OCI-LY1 (cell line): ENCODE measurements around the gene ZNF554.

ENCODE experiments used
- H2AFZ ChIP-seq: fragments of 200-600 bp; sonication (generic), shearing (Covaris generic); 2 replicates; pipeline ENCODE4 v1.6.0; 2014; ENCODE audit warnings: antibody characterized with exemption, mild to moderate bottlenecking, low read length
- H3F3A ChIP-seq: fragments of 200-600 bp; sonication (generic), shearing (Covaris generic); 2 replicates; pipeline ENCODE4 v1.6.0; 2014; ENCODE audit warnings: mild to moderate bottlenecking, antibody characterized with exemption, low read length, moderate library complexity; ENCODE audit not compliant: insufficient read depth
- H3K27ac ChIP-seq: fragments of 200-600 bp; sonication (generic); 2 replicates; pipeline ENCODE4 v1.5.1; 2014; ENCODE audit warnings: low read length, mixed run types, mild to moderate bottlenecking, low read depth; ENCODE audit not compliant: poor library complexity, severe bottlenecking
- H3K27me3 ChIP-seq: fragments of 200-600 bp; sonication (generic); 2 replicates; pipeline ENCODE4 v1.6.0; 2014; ENCODE audit warnings: antibody characterized with exemption, mild to moderate bottlenecking, low read length, moderate library complexity; ENCODE audit not compliant: insufficient read depth
- H3K36me3 ChIP-seq: fragments of 200-600 bp; sonication (generic); 2 replicates; pipeline ENCODE4 v1.6.1; 2014; ENCODE audit warnings: mild to moderate bottlenecking, antibody characterized with exemption, low read length, moderate library complexity, mixed read lengths; ENCODE audit not compliant: insufficient read depth
- H3K4me1 ChIP-seq: fragments of 200-600 bp; sonication (generic); 2 replicates; pipeline ENCODE4 v1.5.1; 2014; ENCODE audit warnings: mild to moderate bottlenecking, low read length, moderate library complexity; ENCODE audit not compliant: insufficient read depth, severe bottlenecking
- H3K4me2 ChIP-seq: fragments of 200-600 bp; sonication (generic), shearing (Covaris generic); 2 replicates; pipeline ENCODE4 v1.6.1; 2014; ENCODE audit warnings: low read length
- H3K4me3 ChIP-seq: fragments of 200-600 bp; sonication (generic); 2 replicates; pipeline ENCODE4 v1.5.1; 2014; ENCODE audit warnings: low read length, low read depth, mild to moderate bottlenecking, mixed read lengths; ENCODE audit not compliant: poor library complexity, severe bottlenecking
- H3K79me2 ChIP-seq: fragments of 200-600 bp; shearing (Covaris generic); 2 replicates; pipeline ENCODE4 v1.6.1; 2016; ENCODE audit warnings: mixed run types, low read length, mixed read lengths; ENCODE audit not compliant: insufficient read depth
- H3K9ac ChIP-seq: fragments of 200-600 bp; sonication (generic), shearing (Covaris generic); 2 replicates; pipeline ENCODE4 v1.6.1; 2014; ENCODE audit warnings: mild to moderate bottlenecking, low read length, mixed read lengths
- H3K9me2 ChIP-seq: fragments of 200-600 bp; sonication (generic), shearing (Covaris generic); 2 replicates; pipeline ENCODE4 v1.6.1; 2014; ENCODE audit warnings: low read depth, mild to moderate bottlenecking, low read length, mixed read lengths
- H3K9me3 ChIP-seq: fragments of 200-600 bp; shearing (Covaris generic); 2 replicates; pipeline ENCODE4 v1.6.1; 2014; ENCODE audit warnings: low read length, mixed read lengths
- H4K20me1 ChIP-seq: fragments of 200-600 bp; sonication (generic), shearing (Covaris generic); 2 replicates; pipeline ENCODE4 v1.6.0; 2016; ENCODE audit warnings: mild to moderate bottlenecking, low read length; ENCODE audit not compliant: insufficient read depth
- CTCF ChIP-seq: fragments of 200-600 bp; sonication (generic), shearing (Covaris generic); IDR thresholded peaks from 2 replicates; pipeline ENCODE4 v1.5.1; 2017; ENCODE audit warnings: mild to moderate bottlenecking, antibody characterized with exemption, low read length, moderate library complexity, mixed read lengths
- EZH2 ChIP-seq: fragments of 200-600 bp; sonication (generic), shearing (Covaris generic); IDR thresholded peaks from 2 replicates; pipeline ENCODE4 v1.8.0; 2017; ENCODE audit warnings: borderline replicate concordance, mixed run types, mild to moderate bottlenecking, antibody characterized with exemption, low read length, moderate library complexity, mixed read lengths

Gene ZNF554

GRCh38 chr19:2806736-2807378 lies 12.8 kb upstream of the ZNF554 start:
- Histone ChIP-seq H4K20me1 (no peaks in the 10 kb centered on the region), H3K9ac (no peak overlapping the region), H3K4me3 (no peak overlapping the region), H3K27ac (no peak overlapping the region), H3K9me2 (no peaks in the 10 kb centered on the region), H3F3A (no peaks in the 10 kb centered on the region), H2AFZ (no peak overlapping the region), H3K4me2 (no peak overlapping the region), H3K27me3 (no peaks in the 10 kb centered on the region), H3K79me2 (no peaks in the 10 kb centered on the region), H3K4me1 (no peaks in the 10 kb centered on the region), H3K36me3 (peaks cover 92% of the 10 kb centered on the region), H3K9me3 (no peaks in the 10 kb centered on the region)
- TF ChIP-seq EZH2 (no peak), CTCF (no peak)

DNA sequence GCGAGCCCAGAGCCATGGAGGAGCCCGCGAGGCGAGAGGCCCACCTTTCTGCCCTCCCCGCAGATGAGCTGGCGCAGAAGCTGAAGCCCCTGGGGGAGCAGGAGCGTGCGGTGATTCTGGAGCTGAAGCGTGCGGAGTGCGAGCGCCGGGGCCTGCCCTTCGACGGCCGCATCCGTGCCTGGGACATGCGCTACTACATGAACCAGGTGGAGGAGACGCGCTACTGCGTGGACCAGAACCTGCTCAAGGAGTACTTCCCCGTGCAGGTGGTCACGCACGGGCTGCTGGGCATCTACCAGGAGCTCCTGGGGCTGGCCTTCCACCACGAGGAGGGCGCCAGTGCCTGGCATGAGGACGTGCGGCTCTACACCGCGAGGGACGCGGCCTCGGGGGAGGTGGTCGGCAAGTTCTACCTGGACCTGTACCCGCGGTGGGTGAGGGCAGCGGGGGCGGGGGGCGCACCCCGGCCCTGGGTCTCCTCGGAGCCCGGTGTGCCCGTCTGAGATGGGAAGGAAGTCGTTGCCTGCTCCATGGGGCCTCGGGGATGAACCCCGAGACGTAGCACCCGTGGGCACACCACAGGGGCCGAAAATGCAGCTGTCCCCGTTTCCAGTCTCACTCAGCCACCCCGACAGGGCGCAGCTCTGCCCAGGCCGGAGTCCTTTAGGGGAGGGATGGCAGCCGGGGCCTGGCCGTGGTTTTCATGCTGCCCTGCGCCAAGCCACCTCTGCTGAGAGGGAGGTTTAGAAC lies 12.1 kb upstream of the ZNF554 start:
- Histone ChIP-seq H4K20me1 (no peaks in the 10 kb centered on the region), H3K27ac (no peak overlapping the region), H3K36me3 (peaks cover 95% of the 10 kb centered on the region), H3K79me2 (no peaks in the 10 kb centered on the region), H3K9me3 (no peaks in the 10 kb centered on the region), H3K9ac (no peak overlapping the region), H3K4me3 (no peak overlapping the region), H3K4me1 (no peaks in the 10 kb centered on the region), H3F3A (no peaks in the 10 kb centered on the region), H3K9me2 (no peaks in the 10 kb centered on the region), H2AFZ (no peak overlapping the region), H3K4me2 (no peak overlapping the region), H3K27me3 (no peaks in the 10 kb centered on the region)
- TF ChIP-seq CTCF = no peak
- no peak for TF ChIP-seq EZH2

DNA sequence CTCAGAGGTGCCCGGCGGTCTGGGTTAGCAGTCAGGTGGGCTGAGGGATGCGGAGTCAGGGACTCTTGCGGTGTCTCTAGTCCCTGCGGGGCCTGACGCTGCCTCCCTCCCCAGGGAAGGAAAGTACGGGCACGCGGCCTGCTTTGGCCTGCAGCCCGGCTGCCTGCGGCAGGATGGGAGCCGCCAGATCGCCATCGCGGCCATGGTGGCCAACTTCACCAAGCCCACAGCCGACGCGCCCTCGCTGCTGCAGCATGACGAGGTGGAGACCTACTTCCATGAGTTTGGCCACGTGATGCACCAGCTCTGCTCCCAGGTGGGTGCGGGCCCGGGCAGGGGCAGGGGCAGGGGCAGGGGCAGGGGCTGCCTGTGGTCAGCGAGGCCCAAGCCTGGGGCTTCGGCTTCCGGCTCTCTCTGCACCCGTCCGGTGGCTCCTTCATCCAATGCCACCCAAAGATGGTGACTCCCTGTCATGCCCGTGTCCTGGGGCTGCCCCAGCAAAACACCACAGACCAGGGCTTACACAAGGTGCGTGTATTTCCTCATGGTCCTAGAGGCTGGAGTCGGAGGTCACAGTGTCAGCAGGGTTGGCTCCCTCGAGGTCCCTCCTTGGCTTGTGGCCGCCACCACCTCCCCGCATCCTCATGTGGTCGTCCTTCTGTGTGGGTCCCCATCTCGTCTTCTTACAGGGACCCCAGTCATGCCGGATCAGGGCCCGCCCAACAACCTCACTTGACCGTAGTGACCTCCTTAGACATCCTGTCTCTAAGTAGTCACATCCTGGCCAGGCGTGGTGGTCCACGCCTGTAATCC lies 11.3 kb upstream of the ZNF554 start:
- no peak overlapping the region for H3K4me3 ChIP-seq
- H2AFZ ChIP-seq = no peak overlapping the region
- no peaks in the 10 kb centered on the region for H3K79me2 ChIP-seq
- H3K27ac ChIP-seq = no peak overlapping the region
- peaks cover 95% of the 10 kb centered on the region for H3K36me3 ChIP-seq
- no peaks in the 10 kb centered on the region for H3K27me3 ChIP-seq
- H3K4me2 ChIP-seq = no peak overlapping the region
- no peaks in the 10 kb centered on the region for H3K9me2 ChIP-seq
- H3F3A ChIP-seq = no peaks in the 10 kb centered on the region
- no peak overlapping the region for H3K9ac ChIP-seq
- no peak for TF ChIP-seq EZH2
- no peak for TF ChIP-seq CTCF
- H3K4me1 ChIP-seq = no peaks in the 10 kb centered on the region
- no peaks in the 10 kb centered on the region for H3K9me3 ChIP-seq
- H4K20me1 ChIP-seq = no peaks in the 10 kb centered on the region
